WTC11 (cell line): ENCODE results near the gene TSACC. TPM values are rescaled to one million over a fixed set of nuclear protein-coding genes. Genes with fewer than 3 reads are reported as not detected.
A peak's percentile ranks its signal among the peaks of the same experiment; 100 is the strongest.

Experiments
- ATAC-seq: fragments of 200-7000 bp; cut with Tn5 transposase; 2 replicates; pipeline ENCODE4 v1.10.0; 2021; ENCODE audit warnings: mild to moderate bottlenecking, moderate library complexity
- CTCF ChIA-PET: fragments of 300-600 bp; sonication (Branson Sonifier 250); formaldehyde crosslinking; loops from one replicate; lab custom pipeline; 2021; ENCODE audit warnings: antibody characterized with exemption; lab: Charles Lee
- POLR2A ChIA-PET: fragments of 350-600 bp; sonication (Branson Sonifier 250); formaldehyde crosslinking; loops from one replicate; lab custom pipeline; 2021; ENCODE audit warnings: antibody characterized with exemption; lab: Charles Lee
- DNase-seq: peaks from one replicate; pipeline ENCODE4 v3.0.0; 2021; ENCODE audit warnings: low spot score
- H3K27ac Mint-ChIP-seq: 2 replicates; pipeline ENCODE4 v1.8.0; 2021; ENCODE audit warnings: mixed read lengths
- H3K27me3 Mint-ChIP-seq: 2 replicates; pipeline ENCODE4 v1.8.0; 2021; ENCODE audit warnings: low read depth, mild to moderate bottlenecking, moderate library complexity, mixed read lengths
- H3K36me3 Mint-ChIP-seq: 2 replicates; pipeline ENCODE4 v1.8.0; 2021; ENCODE audit warnings: mixed read lengths
- H3K4me1 Mint-ChIP-seq: 2 replicates; pipeline ENCODE4 v1.8.0; 2022; ENCODE audit warnings: mixed read lengths
- H3K4me3 Mint-ChIP-seq: 2 replicates; pipeline ENCODE4 v1.8.0; 2021; ENCODE audit warnings: mild to moderate bottlenecking, moderate library complexity, mixed read lengths
- H3K9me3 Mint-ChIP-seq: 2 replicates; pipeline ENCODE4 v1.8.0; 2021; ENCODE audit warnings: mixed read lengths
- ARID4B ChIP-seq: sonication (generic); formaldehyde crosslinking; IDR thresholded peaks from 2 replicates; pipeline ENCODE4 v1.8.0; 2023; ENCODE audit warnings: missing genetic modification reagents, mild to moderate bottlenecking, borderline replicate concordance
- CBFB ChIP-seq: sonication (generic); formaldehyde crosslinking; IDR thresholded peaks from 2 replicates; pipeline ENCODE4 v1.8.1; 2022; ENCODE audit warnings: mild to moderate bottlenecking, low read depth, missing genetic modification reagents
- ETV6 ChIP-seq: sonication (generic); formaldehyde crosslinking; IDR thresholded peaks from 2 replicates; pipeline ENCODE4 v1.8.1; 2022; ENCODE audit warnings: mild to moderate bottlenecking, missing genetic modification reagents
- FOXJ3 ChIP-seq: sonication (generic); formaldehyde crosslinking; IDR thresholded peaks from 2 replicates; pipeline ENCODE4 v1.9.0; 2021; ENCODE audit warnings: missing genetic modification reagents, mild to moderate bottlenecking, borderline replicate concordance
- KAT7 ChIP-seq: sonication (generic); formaldehyde crosslinking; IDR thresholded peaks from 2 replicates; pipeline ENCODE4 v1.8.1; 2023; ENCODE audit warnings: missing genetic modification reagents, mild to moderate bottlenecking, borderline replicate concordance
- NFE2L1 ChIP-seq: sonication (generic); formaldehyde crosslinking; IDR thresholded peaks from 2 replicates; pipeline ENCODE4 v1.8.1; 2023; ENCODE audit warnings: missing genetic modification reagents
- NR1H2 ChIP-seq: sonication (generic); formaldehyde crosslinking; IDR thresholded peaks from 2 replicates; pipeline ENCODE4 v1.9.0; 2021; ENCODE audit warnings: mild to moderate bottlenecking, moderate library complexity, missing genetic modification reagents
- PRRX2 ChIP-seq: fragments of 250-450 bp; sonication (Bioruptor Pico); IDR thresholded peaks from 2 replicates; pipeline ENCODE4 v1.8.0; 2021; ENCODE audit warnings: mild to moderate bottlenecking
- SOX15 ChIP-seq: fragments of 250-450 bp; sonication (Bioruptor Pico); IDR thresholded peaks from 2 replicates; pipeline ENCODE4 v1.9.0; 2021; ENCODE audit warnings: mild to moderate bottlenecking
- SP1 ChIP-seq: sonication (generic); formaldehyde crosslinking; conservative IDR thresholded peaks from 2 replicates; pipeline ENCODE4 v1.8.1; 2022; ENCODE audit warnings: missing genetic modification reagents
- TCF7 ChIP-seq: sonication (generic); formaldehyde crosslinking; IDR thresholded peaks from 2 replicates; pipeline ENCODE4 v1.8.0; 2022; ENCODE audit warnings: mild to moderate bottlenecking, low read depth, missing genetic modification reagents, moderate library complexity
- ZNF281 ChIP-seq: sonication (generic); formaldehyde crosslinking; IDR thresholded peaks from 2 replicates; pipeline ENCODE4 v1.8.0; 2023; ENCODE audit warnings: mild to moderate bottlenecking, missing genetic modification reagents
- ZNF423 ChIP-seq: fragments of 250-450 bp; sonication (Bioruptor Pico); IDR thresholded peaks from 2 replicates; pipeline ENCODE4 v2.1.2; 2022; ENCODE audit warnings: mild to moderate bottlenecking, moderate library complexity
- total RNA-seq: library from RNA; stranded (reverse); gene quantifications from 3 replicates; pipeline ENCODE4 v1.2.3, GENCODE V29; 2021
- TF ChIP-seq, protein P1 (sequence below): fragments of 250-450 bp; sonication (Bioruptor Pico); IDR thresholded peaks from 2 replicates; pipeline ENCODE4 v1.9.0; 2021; ENCODE audit warnings: moderate library complexity, mild to moderate bottlenecking, inconsistent platforms, borderline replicate concordance
- TF ChIP-seq, protein P2 (sequence below): sonication (generic); formaldehyde crosslinking; IDR thresholded peaks from 2 replicates; pipeline ENCODE4 v1.8.0; 2022; ENCODE audit warnings: missing genetic modification reagents
- TF ChIP-seq, protein P3 (sequence below): fragments of 250-450 bp; sonication (Bioruptor Pico); IDR thresholded peaks from 2 replicates; pipeline ENCODE4 v2.1.2; 2022; ENCODE audit warnings: mild to moderate bottlenecking, moderate library complexity
- TF ChIP-seq, protein P4 (sequence below): sonication (generic); formaldehyde crosslinking; IDR thresholded peaks from 2 replicates; pipeline ENCODE4 v1.8.1; 2023; ENCODE audit warnings: mild to moderate bottlenecking, missing genetic modification reagents, moderate library complexity

The TSACC gene
- total RNA-seq, 1 experiment from 2014 or later = 1.8 TPM

- TF ChIP-seq NR1H2 (CRISPR knock-in tag) (no peak), KAT7 (CRISPR knock-in tag) (no peak)
These were observed 48.0 kb downstream of the TSACC start (continued) for GRCh38 chr1:156386134-156386901.

GRCh38 chr1:156386949-156387869 is 48.9 kb downstream of the TSACC start:
- ATAC-seq = no peak
- Mint-ChIP-seq H3K4me3 (peak overlapping the region; percentile 60), H3K27ac (no peak overlapping the region), H3K9me3 (no peaks in the 10 kb centered on the region)
- no peak for TF ChIP-seq NFE2L1 (CRISPR knock-in tag)
- no peak for TF ChIP-seq PRRX2
- no peak for TF ChIP-seq KAT7 (CRISPR knock-in tag)
- TF ChIP-seq FOXJ3 (CRISPR knock-in tag) = no peak
- TF ChIP-seq, protein P1, sequence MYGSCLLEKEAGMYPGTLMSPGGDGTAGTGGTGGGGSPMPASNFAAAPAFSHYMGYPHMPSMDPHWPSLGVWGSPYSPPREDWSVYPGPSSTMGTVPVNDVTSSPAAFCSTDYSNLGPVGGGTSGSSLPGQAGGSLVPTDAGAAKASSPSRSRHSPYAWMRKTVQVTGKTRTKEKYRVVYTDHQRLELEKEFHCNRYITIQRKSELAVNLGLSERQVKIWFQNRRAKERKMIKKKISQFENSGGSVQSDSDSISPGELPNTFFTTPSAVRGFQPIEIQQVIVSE = no peak
- no peak for TF ChIP-seq ZNF423 (CRISPR knock-in tag)
- TF ChIP-seq, protein P2, sequence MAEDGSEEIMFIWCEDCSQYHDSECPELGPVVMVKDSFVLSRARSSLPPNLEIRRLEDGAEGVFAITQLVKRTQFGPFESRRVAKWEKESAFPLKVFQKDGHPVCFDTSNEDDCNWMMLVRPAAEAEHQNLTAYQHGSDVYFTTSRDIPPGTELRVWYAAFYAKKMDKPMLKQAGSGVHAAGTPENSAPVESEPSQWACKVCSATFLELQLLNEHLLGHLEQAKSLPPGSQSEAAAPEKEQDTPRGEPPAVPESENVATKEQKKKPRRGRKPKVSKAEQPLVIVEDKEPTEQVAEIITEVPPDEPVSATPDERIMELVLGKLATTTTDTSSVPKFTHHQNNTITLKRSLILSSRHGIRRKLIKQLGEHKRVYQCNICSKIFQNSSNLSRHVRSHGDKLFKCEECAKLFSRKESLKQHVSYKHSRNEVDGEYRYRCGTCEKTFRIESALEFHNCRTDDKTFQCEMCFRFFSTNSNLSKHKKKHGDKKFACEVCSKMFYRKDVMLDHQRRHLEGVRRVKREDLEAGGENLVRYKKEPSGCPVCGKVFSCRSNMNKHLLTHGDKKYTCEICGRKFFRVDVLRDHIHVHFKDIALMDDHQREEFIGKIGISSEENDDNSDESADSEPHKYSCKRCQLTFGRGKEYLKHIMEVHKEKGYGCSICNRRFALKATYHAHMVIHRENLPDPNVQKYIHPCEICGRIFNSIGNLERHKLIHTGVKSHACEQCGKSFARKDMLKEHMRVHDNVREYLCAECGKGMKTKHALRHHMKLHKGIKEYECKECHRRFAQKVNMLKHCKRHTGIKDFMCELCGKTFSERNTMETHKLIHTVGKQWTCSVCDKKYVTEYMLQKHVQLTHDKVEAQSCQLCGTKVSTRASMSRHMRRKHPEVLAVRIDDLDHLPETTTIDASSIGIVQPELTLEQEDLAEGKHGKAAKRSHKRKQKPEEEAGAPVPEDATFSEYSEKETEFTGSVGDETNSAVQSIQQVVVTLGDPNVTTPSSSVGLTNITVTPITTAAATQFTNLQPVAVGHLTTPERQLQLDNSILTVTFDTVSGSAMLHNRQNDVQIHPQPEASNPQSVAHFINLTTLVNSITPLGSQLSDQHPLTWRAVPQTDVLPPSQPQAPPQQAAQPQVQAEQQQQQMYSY (CRISPR knock-in tag) = no peak
- no peak for TF ChIP-seq ETV6 (CRISPR knock-in tag)
- no peak for TF ChIP-seq SOX15 (CRISPR knock-in tag)
- TF ChIP-seq ZNF281 = no peak
- no peak for TF ChIP-seq TCF7 (CRISPR knock-in tag)
- no peak for TF ChIP-seq NR1H2 (CRISPR knock-in tag)
- TF ChIP-seq, protein P3, sequence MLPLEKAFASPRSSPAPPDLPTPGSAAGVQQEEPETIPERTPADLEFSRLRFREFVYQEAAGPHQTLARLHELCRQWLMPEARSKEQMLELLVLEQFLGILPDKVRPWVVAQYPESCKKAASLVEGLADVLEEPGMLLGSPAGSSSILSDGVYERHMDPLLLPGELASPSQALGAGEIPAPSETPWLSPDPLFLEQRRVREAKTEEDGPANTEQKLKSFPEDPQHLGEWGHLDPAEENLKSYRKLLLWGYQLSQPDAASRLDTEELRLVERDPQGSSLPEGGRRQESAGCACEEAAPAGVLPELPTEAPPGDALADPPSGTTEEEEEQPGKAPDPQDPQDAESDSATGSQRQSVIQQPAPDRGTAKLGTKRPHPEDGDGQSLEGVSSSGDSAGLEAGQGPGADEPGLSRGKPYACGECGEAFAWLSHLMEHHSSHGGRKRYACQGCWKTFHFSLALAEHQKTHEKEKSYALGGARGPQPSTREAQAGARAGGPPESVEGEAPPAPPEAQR = no peak
- TF ChIP-seq, protein P4, sequence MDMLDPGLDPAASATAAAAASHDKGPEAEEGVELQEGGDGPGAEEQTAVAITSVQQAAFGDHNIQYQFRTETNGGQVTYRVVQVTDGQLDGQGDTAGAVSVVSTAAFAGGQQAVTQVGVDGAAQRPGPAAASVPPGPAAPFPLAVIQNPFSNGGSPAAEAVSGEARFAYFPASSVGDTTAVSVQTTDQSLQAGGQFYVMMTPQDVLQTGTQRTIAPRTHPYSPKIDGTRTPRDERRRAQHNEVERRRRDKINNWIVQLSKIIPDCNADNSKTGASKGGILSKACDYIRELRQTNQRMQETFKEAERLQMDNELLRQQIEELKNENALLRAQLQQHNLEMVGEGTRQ (CRISPR knock-in tag) = no peak
- no peak for TF ChIP-seq SP1 (CRISPR knock-in tag)
- no peak for TF ChIP-seq CBFB
- TF ChIP-seq ARID4B = no peak
- TF ChIP-seq, all 79 proteins: peak for 0
- peaks cover 49% of the 10 kb centered on the region for H3K4me1 Mint-ChIP-seq
- POLR2A ChIA-PET = no interaction called here
- H3K27me3 Mint-ChIP-seq = peaks cover 56% of the 10 kb centered on the region
- no peak for DNase-seq
- H3K36me3 Mint-ChIP-seq = no peaks in the 10 kb centered on the region
- CTCF ChIA-PET = interaction anchor here (0.6 to 10.7 kb wide), 21 partner anchors 11 to 221 kb away, joined by 3 to 401 read pairs (median 26); partner anchors contain the start of genes MEF2D and RHBG
